ENCODE data around the gene EMP2.

EMP2 gene

DNA sequence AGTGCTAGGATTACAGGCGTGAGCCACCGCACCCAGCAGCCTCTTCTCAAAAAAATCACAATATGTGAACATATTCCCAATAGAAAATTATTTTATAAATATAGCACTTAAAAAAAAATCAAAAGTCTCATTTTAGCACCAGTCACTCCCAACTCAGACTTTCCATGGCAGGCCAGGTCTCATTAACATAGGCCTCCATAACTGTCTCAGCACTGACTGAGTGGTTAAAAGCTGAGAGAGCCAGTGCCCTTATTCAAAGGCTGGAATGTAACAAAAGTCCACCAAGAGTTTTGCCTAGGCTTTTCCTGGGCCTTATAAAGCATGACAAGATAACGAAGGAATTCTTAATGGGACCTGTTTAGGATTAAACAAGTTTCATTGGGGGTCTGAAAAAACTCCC is 79.8 kb downstream of the EMP2 start:
- TF ChIP-seq, protein P1, sequence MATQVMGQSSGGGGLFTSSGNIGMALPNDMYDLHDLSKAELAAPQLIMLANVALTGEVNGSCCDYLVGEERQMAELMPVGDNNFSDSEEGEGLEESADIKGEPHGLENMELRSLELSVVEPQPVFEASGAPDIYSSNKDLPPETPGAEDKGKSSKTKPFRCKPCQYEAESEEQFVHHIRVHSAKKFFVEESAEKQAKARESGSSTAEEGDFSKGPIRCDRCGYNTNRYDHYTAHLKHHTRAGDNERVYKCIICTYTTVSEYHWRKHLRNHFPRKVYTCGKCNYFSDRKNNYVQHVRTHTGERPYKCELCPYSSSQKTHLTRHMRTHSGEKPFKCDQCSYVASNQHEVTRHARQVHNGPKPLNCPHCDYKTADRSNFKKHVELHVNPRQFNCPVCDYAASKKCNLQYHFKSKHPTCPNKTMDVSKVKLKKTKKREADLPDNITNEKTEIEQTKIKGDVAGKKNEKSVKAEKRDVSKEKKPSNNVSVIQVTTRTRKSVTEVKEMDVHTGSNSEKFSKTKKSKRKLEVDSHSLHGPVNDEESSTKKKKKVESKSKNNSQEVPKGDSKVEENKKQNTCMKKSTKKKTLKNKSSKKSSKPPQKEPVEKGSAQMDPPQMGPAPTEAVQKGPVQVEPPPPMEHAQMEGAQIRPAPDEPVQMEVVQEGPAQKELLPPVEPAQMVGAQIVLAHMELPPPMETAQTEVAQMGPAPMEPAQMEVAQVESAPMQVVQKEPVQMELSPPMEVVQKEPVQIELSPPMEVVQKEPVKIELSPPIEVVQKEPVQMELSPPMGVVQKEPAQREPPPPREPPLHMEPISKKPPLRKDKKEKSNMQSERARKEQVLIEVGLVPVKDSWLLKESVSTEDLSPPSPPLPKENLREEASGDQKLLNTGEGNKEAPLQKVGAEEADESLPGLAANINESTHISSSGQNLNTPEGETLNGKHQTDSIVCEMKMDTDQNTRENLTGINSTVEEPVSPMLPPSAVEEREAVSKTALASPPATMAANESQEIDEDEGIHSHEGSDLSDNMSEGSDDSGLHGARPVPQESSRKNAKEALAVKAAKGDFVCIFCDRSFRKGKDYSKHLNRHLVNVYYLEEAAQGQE (IDR thresholded peaks at IDR 0.05; ENCODE audit: insufficient read depth in 1 of 2, low read depth in 2 of 2, low read length in 2 of 2), result no peak
- no peak for TF ChIP-seq POLR2AphosphoS5 (IDR thresholded peaks at IDR 0.05; ENCODE audit: low read depth, low read length)
- no peak for TF ChIP-seq SIN3A (IDR thresholded peaks at IDR 0.05; ENCODE audit: borderline replicate concordance, insufficient read depth, low read length)

GRCh38 chr16:10497132-10498101 is 83.0 kb downstream of the EMP2 start:
- no peak for TF ChIP-seq TAF1 (IDR thresholded peaks at IDR 0.05; ENCODE audit: borderline replicate concordance, insufficient read depth, low read length)
- TF ChIP-seq FOXP2 (optimal IDR thresholded peaks at IDR 0.05; ENCODE audit: borderline replicate concordance, extremely low read depth, extremely low read length, insufficient read depth), result no peak
- TF ChIP-seq SIN3A (IDR thresholded peaks at IDR 0.05; ENCODE audit: borderline replicate concordance, insufficient read depth, low read length), result no peak
- TF ChIP-seq, protein P1 (IDR thresholded peaks at IDR 0.05; ENCODE audit: insufficient read depth in 1 of 2, low read depth in 2 of 2, low read length in 2 of 2), result no peak
- no peak for TF ChIP-seq POLR2AphosphoS5 (IDR thresholded peaks at IDR 0.05; ENCODE audit: low read depth, low read length)

- TF ChIP-seq, protein P1 (IDR thresholded peaks at IDR 0.05; ENCODE audit: insufficient read depth in 1 of 2, low read depth in 2 of 2, low read length in 2 of 2), result no peak
- TF ChIP-seq FOXP2 (optimal IDR thresholded peaks at IDR 0.05; ENCODE audit: borderline replicate concordance, extremely low read depth, extremely low read length, insufficient read depth) (no peak), SIN3A (IDR thresholded peaks at IDR 0.05; ENCODE audit: borderline replicate concordance, insufficient read depth, low read length) (no peak), TAF1 (IDR thresholded peaks at IDR 0.05; ENCODE audit: borderline replicate concordance, insufficient read depth, low read length) (no peak)
Measured at GRCh38 chr16:10495031-10495345, 85.4 kb downstream of the EMP2 start.

DNA sequence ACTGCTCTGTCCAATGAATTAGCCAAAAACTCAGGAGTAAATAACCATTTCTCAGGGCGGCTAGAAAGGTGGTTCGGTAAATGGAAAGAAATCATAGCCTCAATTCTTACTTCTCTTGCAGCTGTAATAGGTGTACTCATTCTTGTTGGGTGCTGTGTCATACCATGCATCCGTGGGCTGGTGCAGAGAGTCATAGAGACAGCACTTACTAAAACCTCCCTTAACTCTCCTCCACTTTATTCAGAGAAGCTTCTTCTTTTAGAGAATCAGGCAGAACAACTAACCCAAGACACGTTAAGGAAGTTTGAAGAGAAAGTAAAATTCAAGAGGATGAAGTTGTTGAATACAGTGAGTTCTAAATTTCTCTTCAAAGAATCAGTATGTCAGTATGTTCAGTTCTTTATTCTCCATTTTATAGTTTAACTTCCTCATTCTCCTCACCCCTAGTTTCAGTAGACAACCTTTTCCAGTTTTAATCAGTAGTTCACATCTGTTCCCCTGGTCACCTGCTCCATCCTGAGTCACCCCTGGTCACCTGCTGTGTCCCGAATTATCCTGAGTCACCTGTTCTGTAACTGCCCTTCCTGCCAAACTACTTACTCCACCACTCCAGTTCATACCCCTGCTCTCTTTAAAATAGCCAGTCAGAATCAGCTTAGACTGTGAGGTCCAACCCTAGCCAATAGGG is 85.9 kb downstream of the EMP2 start:
- TF ChIP-seq, protein P1 (IDR thresholded peaks at IDR 0.05; ENCODE audit: insufficient read depth in 1 of 2, low read depth in 2 of 2, low read length in 2 of 2), result no peak
- TF ChIP-seq SIN3A (IDR thresholded peaks at IDR 0.05; ENCODE audit: borderline replicate concordance, insufficient read depth, low read length), result no peak
- TF ChIP-seq TAF1 (IDR thresholded peaks at IDR 0.05; ENCODE audit: borderline replicate concordance, insufficient read depth, low read length), result no peak
- no peak for TF ChIP-seq FOXP2 (optimal IDR thresholded peaks at IDR 0.05; ENCODE audit: borderline replicate concordance, extremely low read depth, extremely low read length, insufficient read depth)

All from PFSK-1 (cell line).